Activated T-cell treated with anti-CD3 and anti-CD28 coated beads for 24 hours (primary cell): ENCODE data around the gene CADM1.

Experiments
- DNase-seq: peaks from one replicate; pipeline ENCODE4 v3.0.0-alpha.2; 2020; ENCODE audit warnings: low read depth

Gene CADM1

GRCh38 chr11:115148101-115148500, 356.1 kb downstream of the CADM1 start:
- no peak for DNase-seq

- no peak for DNase-seq
Observed at GRCh38 chr11:115147243-115147807, 356.9 kb downstream of the CADM1 start.

GRCh38 chr11:115146425-115146824, 357.8 kb downstream of the CADM1 start:
- DNase-seq = no peak

- DNase-seq = no peak
Observed at GRCh38 chr11:115145324-115145723, 358.9 kb downstream of the CADM1 start.

- DNase-seq = no peak
Observed at GRCh38 chr11:115144914-115145313, 359.3 kb downstream of the CADM1 start.

- no peak for DNase-seq
Observed at GRCh38 chr11:115144014-115144413, 360.2 kb downstream of the CADM1 start.

GRCh38 chr11:115141231-115142114, 362.7 kb downstream of the CADM1 start:
- no peak for DNase-seq

GRCh38 chr11:115135936-115136335, 368.3 kb downstream of the CADM1 start:
- no peak for DNase-seq

GRCh38 chr11:115134926-115135325, 369.3 kb downstream of the CADM1 start:
- DNase-seq = no peak

GRCh38 chr11:115133475-115134209, 370.6 kb downstream of the CADM1 start:
- no peak for DNase-seq

GRCh38 chr11:115132436-115133228, 371.6 kb downstream of the CADM1 start:
- DNase-seq = no peak

- no peak for DNase-seq
Observed at GRCh38 chr11:115129473-115130289, 374.5 kb downstream of the CADM1 start.

- DNase-seq = no peak
Observed at GRCh38 chr11:115128226-115128625, 376.0 kb downstream of the CADM1 start.

GRCh38 chr11:115127790-115128189, 376.4 kb downstream of the CADM1 start:
- DNase-seq = no peak

- DNase-seq = no peak
Observed at GRCh38 chr11:115126515-115127208, 377.6 kb downstream of the CADM1 start.

- DNase-seq = no peak
Observed at GRCh38 chr11:115126092-115126491, 378.1 kb downstream of the CADM1 start.

- DNase-seq = no peak
Observed at GRCh38 chr11:115124786-115125185, 379.4 kb downstream of the CADM1 start.

- no peak for DNase-seq
Observed at GRCh38 chr11:115123641-115124040, 380.6 kb downstream of the CADM1 start.

GRCh38 chr11:115122274-115122673, 381.9 kb downstream of the CADM1 start:
- no peak for DNase-seq
